Measurements from ENCODE around the gene KRTAP5-5. TPM values are rescaled to one million over a fixed set of nuclear protein-coding genes. Genes with fewer than 3 reads are reported as not detected.
"Not testable (repeated sequence)": the region's sequence is repeated elsewhere in the genome, so short reads cannot be mapped to it uniquely, and the experiment has no call there.

Gene KRTAP5-5
- total and polyA plus RNA-seq, 10 of the 15 experiments (the other 5 are each of a cell fraction or from before 2014, with no cell fraction given): not detected

- WGBS (ENCODE audit: insufficient coverage, insufficient replicate concordance, low lambda C conversion rate, missing lambda C conversion rate): 44% methylated on average over 2 of the region's 2 CpGs
- H3K27ac ChIP-seq (ENCODE audit: control insufficient read depth, insufficient read depth); H4K20me1 ChIP-seq (ENCODE audit: control insufficient read depth, insufficient read depth); H3K27me3 ChIP-seq (replicated peaks in 1 of 2; ENCODE audit: control insufficient read depth in 2 of 2, insufficient read depth in 2 of 2, low read length in 1 of 2); ATAC-seq; H3K79me2 ChIP-seq (ENCODE audit: control insufficient read depth, insufficient read depth, low read length); BruUV-seq (replicated peaks); H3K4me1 ChIP-seq (ENCODE audit: control insufficient read depth, insufficient read depth, low read length); in situ Hi-C loops (cut with MboI); H2AFZ ChIP-seq (ENCODE audit: control insufficient read depth, low read depth, low read length); H3K4me2 ChIP-seq (ENCODE audit: control insufficient read depth, insufficient read depth); intact Hi-C loops (cut with micrococcal nuclease; ENCODE audit: unreplicated experiment); DNase-seq (ENCODE audit: low read depth, low spot score); FAIRE-seq; H3K36me3 ChIP-seq (ENCODE audit: control insufficient read depth in 2 of 2, insufficient read depth in 2 of 2, low read length in 1 of 2); H3K4me3 ChIP-seq; H3K9ac ChIP-seq (ENCODE audit: control insufficient read depth, insufficient read depth, low read length); POLR2A ChIA-PET; H3K9me3 ChIP-seq (replicated peaks; ENCODE audit: control insufficient read depth, insufficient read depth, low read length): not testable (repeated sequence)
- ChIA-PET SMC1A (ENCODE audit: uncharacterized antibody, unreplicated experiment) (interaction anchor here (0.6 kb wide), 1 partner anchor 11 kb away, joined by 3 read pairs; no protein-coding TSS in a partner anchor), CTCF (interaction anchor here (1.0 kb wide), 1 partner anchor 8 kb away, joined by 3 read pairs; no protein-coding TSS in a partner anchor), RAD21 (ENCODE audit: unreplicated experiment) (interaction anchor here (1.5 kb wide), 1 partner anchor 36 kb away, joined by 5 read pairs; no protein-coding TSS in a partner anchor)
Observed at GRCh38 chr11:1582909-1583308, 46.7 kb upstream of the KRTAP5-5 start.

GRCh38 chr11:1584661-1585370 is 44.8 kb upstream of the KRTAP5-5 start, which contains the start of gene KRTAP5-1:
Gene KRTAP5-1 (minus strand): TSS chr11:1585283. CDS start chr11:1585249, 34 bp downstream.
- RAD21 ChIA-PET (ENCODE audit: unreplicated experiment); H3K9me3 ChIP-seq (replicated peaks; ENCODE audit: control insufficient read depth, insufficient read depth, low read length); H3K27ac ChIP-seq (ENCODE audit: control insufficient read depth, insufficient read depth); CTCF ChIA-PET; FAIRE-seq; POLR2A ChIA-PET; H3K9ac ChIP-seq (ENCODE audit: control insufficient read depth, insufficient read depth, low read length); DNase-seq (ENCODE audit: low read depth, low spot score); H4K20me1 ChIP-seq (ENCODE audit: control insufficient read depth, insufficient read depth); H3K4me3 ChIP-seq; SMC1A ChIA-PET (ENCODE audit: uncharacterized antibody, unreplicated experiment); H2AFZ ChIP-seq (ENCODE audit: control insufficient read depth, low read depth, low read length); ATAC-seq; H3K36me3 ChIP-seq (ENCODE audit: control insufficient read depth in 2 of 2, insufficient read depth in 2 of 2, low read length in 1 of 2); BruUV-seq (replicated peaks); intact Hi-C loops (cut with micrococcal nuclease; ENCODE audit: unreplicated experiment); H3K79me2 ChIP-seq (ENCODE audit: control insufficient read depth, insufficient read depth, low read length); H3K27me3 ChIP-seq (replicated peaks in 1 of 2; ENCODE audit: control insufficient read depth in 2 of 2, insufficient read depth in 2 of 2, low read length in 1 of 2); in situ Hi-C loops (cut with MboI); H3K4me2 ChIP-seq (ENCODE audit: control insufficient read depth, insufficient read depth); H3K4me1 ChIP-seq (ENCODE audit: control insufficient read depth, insufficient read depth, low read length): not testable (repeated sequence)
- 16% methylated on average over 9 of the region's 9 CpGs for WGBS (ENCODE audit: insufficient coverage, insufficient replicate concordance, low lambda C conversion rate, missing lambda C conversion rate)
